ENCODE data around the gene IGSF21.
"Not testable (repeated sequence)": the region's sequence is repeated elsewhere in the genome, so short reads cannot be mapped to it uniquely, and the experiment has no call there.

IGSF21 gene

DNA sequence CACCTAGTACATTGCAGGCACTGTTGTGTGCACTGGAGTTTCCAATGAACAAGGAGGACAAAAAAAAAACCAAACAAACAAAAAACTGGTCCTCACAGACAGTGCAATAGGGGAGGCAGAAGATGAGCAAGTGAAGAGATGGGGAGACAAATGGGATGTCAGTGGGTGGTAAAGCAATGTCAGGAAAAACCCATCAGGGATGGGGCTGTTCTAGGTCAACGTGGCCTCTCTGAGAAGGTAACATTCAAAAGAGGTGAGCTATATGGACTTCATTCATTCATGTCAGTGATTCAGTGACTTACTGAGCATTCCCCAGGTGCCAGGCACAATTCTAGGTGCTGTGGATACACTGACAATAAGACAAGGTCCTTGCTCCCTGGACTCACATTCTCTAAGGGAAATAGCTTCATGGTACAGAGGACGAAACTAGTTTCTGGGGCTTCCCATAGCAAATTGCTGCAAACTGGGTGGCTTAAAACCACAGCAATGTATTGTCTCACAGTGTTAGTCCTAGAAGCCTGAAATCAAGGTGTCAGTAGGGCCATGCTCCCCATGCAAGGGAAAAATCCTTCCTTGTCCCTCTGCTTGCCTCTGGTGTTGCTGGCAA, 232.7 kb downstream of the IGSF21 start:
- DNase-seq, result no peak

DNA sequence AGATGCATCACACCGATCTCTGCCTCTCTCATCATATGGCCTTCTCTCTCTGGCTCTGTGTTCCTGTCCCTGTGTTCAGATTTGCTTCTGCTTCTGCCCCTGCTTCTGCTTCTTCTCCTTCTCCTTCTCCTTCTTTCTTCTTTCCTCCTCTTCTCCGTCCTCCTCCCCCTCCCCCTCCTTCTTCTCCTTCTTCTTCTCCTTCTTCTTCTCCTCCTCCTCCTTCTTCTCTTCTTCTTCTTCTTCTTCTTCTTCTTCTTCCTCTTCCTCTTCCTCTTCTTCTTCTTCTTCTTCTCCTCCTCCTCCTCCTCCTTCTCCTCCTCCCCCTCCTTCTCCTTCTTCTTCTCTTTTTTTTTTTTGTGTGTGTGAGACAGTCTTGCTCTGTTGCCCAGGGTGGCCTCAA, 233.2 kb downstream of the IGSF21 start:
- DNase-seq, result no peak

- no peak for DNase-seq
Observed at GRCh38 chr1:18341291-18342069, 233.9 kb downstream of the IGSF21 start.

DNA sequence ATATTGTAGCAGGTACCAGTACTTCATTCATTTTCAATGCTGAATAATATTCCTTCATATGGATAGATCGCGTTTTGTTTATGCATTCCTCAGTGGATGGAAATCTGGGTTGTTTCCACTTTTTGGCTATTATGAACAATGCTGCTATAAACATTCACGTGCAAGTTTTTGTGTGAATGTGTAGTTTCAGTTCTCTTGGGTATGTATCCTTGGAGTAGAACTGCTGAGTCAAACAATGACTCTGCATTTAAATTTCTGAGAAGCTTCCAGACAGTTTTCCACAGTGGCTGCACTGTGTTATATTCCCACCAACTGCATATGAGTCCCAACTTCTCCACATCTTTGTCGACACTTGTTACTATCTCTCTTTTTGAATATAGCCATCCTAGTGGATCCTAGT, 235.1 kb downstream of the IGSF21 start:
- DNase-seq, result no peak

GRCh38 chr1:18343581-18343980, 236.0 kb downstream of the IGSF21 start:
- no peak for DNase-seq

DNA sequence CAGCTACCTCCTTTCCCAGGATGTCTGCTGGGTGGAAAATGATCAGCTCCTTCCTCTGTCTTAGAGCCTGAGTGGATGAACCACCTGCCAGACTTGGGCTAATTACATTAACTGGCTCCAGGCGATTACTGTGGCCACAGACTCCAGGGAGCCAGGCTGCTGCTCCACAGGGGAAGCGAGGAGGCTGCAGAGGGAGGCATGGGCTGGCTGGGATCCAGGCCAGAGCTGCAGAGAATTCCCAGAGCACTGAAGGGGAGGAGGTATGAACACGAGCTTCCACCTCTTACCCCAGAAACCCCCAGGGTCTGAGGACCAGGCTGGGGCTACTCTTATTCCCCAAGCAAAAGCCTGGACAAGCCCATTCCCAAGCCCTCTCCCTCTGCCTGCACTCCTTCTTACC, 237.2 kb downstream of the IGSF21 start:
- DNase-seq, result no peak

- no peak for DNase-seq
Observed at GRCh38 chr1:18347559-18347958, 240.0 kb downstream of the IGSF21 start.

GRCh38 chr1:18348354-18348753, 240.8 kb downstream of the IGSF21 start:
- DNase-seq, result no peak

- DNase-seq, result no peak
Observed at GRCh38 chr1:18350747-18351146, 243.1 kb downstream of the IGSF21 start.

- DNase-seq, result no peak
Observed at GRCh38 chr1:18351735-18352134, 244.1 kb downstream of the IGSF21 start.

GRCh38 chr1:18352636-18353265, 245.2 kb downstream of the IGSF21 start:
- no peak for DNase-seq

GRCh38 chr1:18353528-18353927, 245.9 kb downstream of the IGSF21 start:
- DNase-seq, result no peak

GRCh38 chr1:18353992-18354391, 246.4 kb downstream of the IGSF21 start:
- no peak for DNase-seq

GRCh38 chr1:18354612-18355011, 247.0 kb downstream of the IGSF21 start:
- DNase-seq, result no peak

DNA sequence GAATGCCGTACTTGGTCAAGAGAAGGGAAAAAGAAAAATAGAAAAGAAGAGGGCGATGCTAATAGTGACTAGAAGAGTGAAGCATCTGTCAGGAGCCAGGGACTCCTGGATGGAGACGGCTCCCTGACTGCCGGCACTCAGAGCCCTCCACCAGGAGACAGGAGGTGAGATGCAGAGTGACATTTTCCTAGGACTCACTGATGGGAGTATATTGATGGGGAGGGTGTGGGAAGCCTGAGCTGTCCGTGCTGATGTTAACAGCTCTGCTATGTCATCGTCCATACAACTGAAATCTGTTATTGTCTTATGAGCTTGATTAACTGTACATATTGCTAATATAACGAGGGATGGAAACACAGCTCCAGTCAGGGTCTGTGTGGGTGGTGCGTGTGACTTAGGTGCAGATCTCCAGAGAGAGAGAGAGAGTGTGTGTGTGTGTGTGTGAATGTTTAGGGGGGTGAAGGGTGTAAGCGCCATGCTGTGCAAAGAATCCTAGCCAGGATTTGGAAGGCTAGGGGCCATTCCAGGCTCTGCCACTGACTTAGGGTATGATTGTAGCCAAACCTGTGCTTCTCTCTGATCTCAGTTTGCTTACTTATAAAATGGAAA, 250.1 kb downstream of the IGSF21 start:
- DNase-seq, result no peak

DNA sequence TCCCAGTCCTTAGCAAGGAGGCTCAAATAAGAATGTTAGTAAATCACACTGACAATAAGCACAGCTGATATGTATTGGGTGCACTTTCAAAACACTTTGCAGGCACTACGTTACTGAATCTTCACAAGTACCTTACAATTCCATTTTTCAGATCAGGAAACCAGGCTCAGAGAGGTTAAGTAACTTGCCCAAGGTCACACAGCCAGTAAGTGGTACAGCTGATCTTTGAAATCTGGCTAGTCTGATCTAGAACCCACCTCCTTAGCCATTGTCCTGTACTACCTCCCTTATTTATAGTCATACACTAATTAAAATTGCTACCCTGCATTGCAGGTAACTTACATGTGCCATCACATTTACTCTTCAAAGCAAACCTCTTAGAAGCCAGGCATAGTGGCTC, 251.0 kb downstream of the IGSF21 start:
- no peak for DNase-seq

GRCh38 chr1:18360251-18360650, 252.7 kb downstream of the IGSF21 start:
- no peak for DNase-seq

DNA sequence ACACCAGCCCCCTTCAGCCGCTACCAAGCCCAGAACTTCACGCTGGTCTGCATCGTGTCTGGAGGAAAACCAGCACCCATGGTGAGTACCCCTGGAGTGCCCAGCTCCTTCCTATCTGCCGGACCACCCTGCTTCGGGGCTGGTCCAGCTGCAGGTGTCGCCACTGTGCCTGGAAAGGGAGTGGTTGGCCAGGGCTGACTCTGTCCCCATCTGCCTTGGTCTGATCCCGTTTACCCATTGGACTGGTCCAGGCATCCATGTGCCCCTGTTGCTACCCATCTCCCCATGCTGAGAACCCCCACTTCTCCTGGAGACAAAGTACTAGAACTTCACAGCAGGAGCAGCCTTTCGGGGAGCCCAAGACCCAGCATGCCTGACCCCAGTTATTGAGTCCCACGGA, 254.6 kb downstream of the IGSF21 start:
- DNase-seq, result no peak

- no peak for DNase-seq
Observed at GRCh38 chr1:18363436-18363835, 255.8 kb downstream of the IGSF21 start.

- no peak for DNase-seq
Observed at GRCh38 chr1:18365099-18365705, 257.6 kb downstream of the IGSF21 start.

DNA sequence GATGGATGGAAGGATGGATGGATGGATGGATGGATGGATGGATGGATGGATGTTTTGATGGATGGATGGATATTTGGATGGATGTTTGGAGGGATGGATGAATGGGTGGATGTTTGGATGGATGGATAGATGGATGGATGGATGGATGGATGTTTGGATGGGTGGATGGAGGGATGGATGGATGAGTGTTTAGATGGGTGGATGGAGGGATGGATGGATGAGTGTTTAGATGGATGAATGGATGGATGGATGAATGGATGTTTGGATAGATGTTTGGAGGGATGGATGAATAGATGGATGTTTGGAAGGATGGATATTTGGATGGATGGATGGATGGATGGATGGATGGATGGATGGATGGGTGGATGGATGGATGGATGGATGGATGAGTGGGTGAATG, 264.9 kb downstream of the IGSF21 start:
- not testable (repeated sequence) for DNase-seq

DNA sequence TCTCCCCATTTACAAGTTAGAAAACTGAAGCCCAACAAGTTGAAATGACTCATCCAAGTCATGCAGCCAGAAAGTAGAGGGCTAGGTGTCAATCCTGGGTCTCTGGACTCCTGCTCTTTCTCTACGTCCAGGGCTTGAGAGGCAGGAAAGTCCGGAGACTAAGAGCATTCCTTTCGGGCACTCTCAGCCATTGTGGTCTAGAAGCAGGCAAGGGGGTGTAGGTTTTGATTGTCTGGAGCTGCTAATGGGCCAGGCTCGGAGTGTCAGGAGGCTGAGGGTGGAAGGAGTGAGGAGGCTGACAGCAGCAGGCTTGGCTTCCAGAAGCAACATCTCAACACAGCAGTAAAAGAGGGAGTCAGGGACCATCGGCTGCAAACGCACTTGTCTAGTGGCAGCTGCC, 265.6 kb downstream of the IGSF21 start:
- DNase-seq, result no peak

DNA sequence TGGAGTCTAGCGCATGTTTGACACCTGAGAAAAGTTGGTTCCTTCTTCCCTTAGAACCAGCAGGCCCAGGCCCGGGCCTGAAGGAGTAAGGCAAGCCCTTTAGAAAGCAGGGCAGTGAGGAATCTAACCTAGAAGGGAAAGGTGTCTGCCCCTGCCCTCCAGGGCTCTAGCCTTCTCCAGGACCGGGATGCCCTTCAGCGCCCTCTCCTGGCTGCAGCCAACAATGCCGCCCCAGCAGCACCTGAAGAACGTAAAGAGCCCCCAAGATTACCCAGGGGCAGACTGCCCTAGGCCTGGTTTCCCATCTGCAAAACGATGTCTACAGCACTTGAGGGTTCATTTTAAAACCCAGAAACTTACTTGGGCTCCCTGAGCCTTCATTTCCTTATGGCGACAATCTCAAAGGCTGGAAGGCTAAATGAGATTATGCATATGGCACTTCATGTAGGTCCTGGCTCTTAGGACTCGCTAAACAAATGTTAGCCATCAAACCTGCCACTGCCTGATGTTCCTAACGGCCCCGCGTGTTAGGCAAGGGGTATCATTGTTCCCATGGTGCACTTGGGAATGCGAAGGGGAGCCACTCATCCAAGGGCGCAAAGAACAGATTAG, 266.4 kb downstream of the IGSF21 start:
- no peak for DNase-seq

Data from T-helper 9 cell (primary cell).